Activated CD8-positive, alpha-beta memory T cell treated with anti-CD3 and anti-CD28 coated beads for 1 hour (primary cell): ENCODE measurements around the gene HTT-AS.

ENCODE experiments used
- DNase-seq, 2 donors: peaks; one replicate each; pipeline ENCODE4 v3.0.0-alpha.2; 2020; ENCODE audit warnings: low read depth in 1 of 2; ENCODE audit errors: extremely low read depth in 1 of 2

HTT-AS gene

GRCh38 chr4:3031357-3032082 is 42.8 kb downstream of the HTT-AS start:
- no peak for DNase-seq

- no peak for DNase-seq
These were observed 43.6 kb downstream of the HTT-AS start for GRCh38 chr4:3030566-3031356.

- DNase-seq: no peak
These were observed 44.9 kb downstream of the HTT-AS start for GRCh38 chr4:3029464-3029863.

- DNase-seq: no peak
These were observed 47.8 kb downstream of the HTT-AS start for GRCh38 chr4:3026540-3026939.

- DNase-seq: no peak
These were observed 48.5 kb downstream of the HTT-AS start for GRCh38 chr4:3025881-3026280.

- DNase-seq: no peak
These were observed 51.7 kb downstream of the HTT-AS start for GRCh38 chr4:3022651-3023050.

GRCh38 chr4:3022112-3022511 is 52.2 kb downstream of the HTT-AS start:
- no peak for DNase-seq

- DNase-seq: no peak
These were observed 52.7 kb downstream of the HTT-AS start for GRCh38 chr4:3021627-3022026.

GRCh38 chr4:3021127-3021526 is 53.2 kb downstream of the HTT-AS start:
- DNase-seq: no peak

- DNase-seq: no peak
These were observed 55.0 kb downstream of the HTT-AS start for GRCh38 chr4:3019145-3019846.

- DNase-seq: no peak
These were observed 56.8 kb downstream of the HTT-AS start for GRCh38 chr4:3017504-3017903.

- no peak for DNase-seq
These were observed 57.4 kb downstream of the HTT-AS start for GRCh38 chr4:3016961-3017360.

GRCh38 chr4:3013839-3014350 is 60.4 kb downstream of the HTT-AS start:
- DNase-seq: no peak
